WTC11 (cell line): ENCODE measurements around the gene DCP1A. TPM values are rescaled to one million over a fixed set of nuclear protein-coding genes. Genes with fewer than 3 reads are reported as not detected.
A peak's percentile ranks its signal among the peaks of the same experiment; 100 is the strongest.
"Not testable (repeated sequence)": the region's sequence is repeated elsewhere in the genome, so short reads cannot be mapped to it uniquely, and the experiment has no call there.

Experiments used
- ATAC-seq: fragments of 200-7000 bp; cut with Tn5 transposase; 2 replicates; pipeline ENCODE4 v1.10.0; 2021; ENCODE audit warnings: mild to moderate bottlenecking, moderate library complexity
- CTCF ChIA-PET: fragments of 300-600 bp; sonication (Branson Sonifier 250); formaldehyde crosslinking; loops from one replicate; lab custom pipeline; 2021; ENCODE audit warnings: antibody characterized with exemption; lab: Charles Lee
- POLR2A ChIA-PET: fragments of 350-600 bp; sonication (Branson Sonifier 250); formaldehyde crosslinking; loops from one replicate; lab custom pipeline; 2021; ENCODE audit warnings: antibody characterized with exemption; lab: Charles Lee
- DNase-seq: peaks from one replicate; pipeline ENCODE4 v3.0.0; 2021; ENCODE audit warnings: low spot score
- H3K27ac Mint-ChIP-seq: 2 replicates; pipeline ENCODE4 v1.8.0; 2021; ENCODE audit warnings: mixed read lengths
- H3K27me3 Mint-ChIP-seq: 2 replicates; pipeline ENCODE4 v1.8.0; 2021; ENCODE audit warnings: low read depth, mild to moderate bottlenecking, moderate library complexity, mixed read lengths
- H3K36me3 Mint-ChIP-seq: 2 replicates; pipeline ENCODE4 v1.8.0; 2021; ENCODE audit warnings: mixed read lengths
- H3K4me1 Mint-ChIP-seq: 2 replicates; pipeline ENCODE4 v1.8.0; 2022; ENCODE audit warnings: mixed read lengths
- H3K4me3 Mint-ChIP-seq: 2 replicates; pipeline ENCODE4 v1.8.0; 2021; ENCODE audit warnings: mild to moderate bottlenecking, moderate library complexity, mixed read lengths
- H3K9me3 Mint-ChIP-seq: 2 replicates; pipeline ENCODE4 v1.8.0; 2021; ENCODE audit warnings: mixed read lengths
- CBFB ChIP-seq: sonication (generic); formaldehyde crosslinking; IDR thresholded peaks from 2 replicates; pipeline ENCODE4 v1.8.1; 2022; ENCODE audit warnings: mild to moderate bottlenecking, low read depth, missing genetic modification reagents
- CTCF ChIP-seq: fragments of 200-600 bp; IDR thresholded peaks from 2 replicates; pipeline ENCODE4 v1.8.0; 2022; ENCODE audit warnings: antibody characterized with exemption
- E2F1 ChIP-seq: sonication (generic); formaldehyde crosslinking; IDR thresholded peaks from 2 replicates; pipeline ENCODE4 v1.8.0; 2022; ENCODE audit warnings: mild to moderate bottlenecking, missing genetic modification reagents
- ETV6 ChIP-seq: sonication (generic); formaldehyde crosslinking; IDR thresholded peaks from 2 replicates; pipeline ENCODE4 v1.8.1; 2022; ENCODE audit warnings: mild to moderate bottlenecking, missing genetic modification reagents
- GABPB1 ChIP-seq: sonication (generic); formaldehyde crosslinking; IDR thresholded peaks from 2 replicates; pipeline ENCODE4 v1.8.1; 2023; ENCODE audit warnings: mild to moderate bottlenecking, missing genetic modification reagents
- HMGXB4 ChIP-seq: sonication (generic); formaldehyde crosslinking; IDR thresholded peaks from 2 replicates; pipeline ENCODE4 v1.8.1; 2023; ENCODE audit warnings: mild to moderate bottlenecking, moderate library complexity, missing genetic modification reagents
- JUN ChIP-seq: sonication (generic); formaldehyde crosslinking; IDR thresholded peaks from 2 replicates; pipeline ENCODE4 v1.8.0; 2023; ENCODE audit warnings: mild to moderate bottlenecking, missing genetic modification reagents
- MLX ChIP-seq: sonication (generic); formaldehyde crosslinking; IDR thresholded peaks from 2 replicates; pipeline ENCODE4 v1.8.1; 2023; ENCODE audit warnings: mild to moderate bottlenecking, missing genetic modification reagents, moderate library complexity
- NR1H2 ChIP-seq: sonication (generic); formaldehyde crosslinking; IDR thresholded peaks from 2 replicates; pipeline ENCODE4 v1.9.0; 2021; ENCODE audit warnings: mild to moderate bottlenecking, moderate library complexity, missing genetic modification reagents
- RELA ChIP-seq: sonication (generic); formaldehyde crosslinking; IDR thresholded peaks from 2 replicates; pipeline ENCODE4 v1.8.1; 2022; ENCODE audit warnings: missing genetic modification reagents, mild to moderate bottlenecking, borderline replicate concordance
- TCF7 ChIP-seq: sonication (generic); formaldehyde crosslinking; IDR thresholded peaks from 2 replicates; pipeline ENCODE4 v1.8.0; 2022; ENCODE audit warnings: mild to moderate bottlenecking, low read depth, missing genetic modification reagents, moderate library complexity
- ZNF416 ChIP-seq: fragments of 250-450 bp; sonication (Bioruptor Pico); IDR thresholded peaks from 2 replicates; pipeline ENCODE4 v1.9.0; 2021; ENCODE audit warnings: mild to moderate bottlenecking, inconsistent platforms
- ZNF532 ChIP-seq: fragments of 250-450 bp; sonication (Bioruptor Pico); IDR thresholded peaks from 2 replicates; pipeline ENCODE4 v1.9.0; 2021; ENCODE audit warnings: mild to moderate bottlenecking, borderline replicate concordance
- total RNA-seq: library from RNA; stranded (reverse); gene quantifications from 3 replicates; pipeline ENCODE4 v1.2.3, GENCODE V29; 2021
- TF ChIP-seq, protein P1 (sequence below): sonication (generic); formaldehyde crosslinking; IDR thresholded peaks from 2 replicates; pipeline ENCODE4 v1.8.0; 2023; ENCODE audit warnings: missing genetic modification reagents
- TF ChIP-seq, protein P2 (sequence below): sonication (generic); formaldehyde crosslinking; IDR thresholded peaks from 2 replicates; pipeline ENCODE4 v1.8.0; 2022; ENCODE audit warnings: missing genetic modification reagents

The DCP1A gene
- total RNA-seq, 1 experiment from 2014 or later: 19.1 TPM

DNA sequence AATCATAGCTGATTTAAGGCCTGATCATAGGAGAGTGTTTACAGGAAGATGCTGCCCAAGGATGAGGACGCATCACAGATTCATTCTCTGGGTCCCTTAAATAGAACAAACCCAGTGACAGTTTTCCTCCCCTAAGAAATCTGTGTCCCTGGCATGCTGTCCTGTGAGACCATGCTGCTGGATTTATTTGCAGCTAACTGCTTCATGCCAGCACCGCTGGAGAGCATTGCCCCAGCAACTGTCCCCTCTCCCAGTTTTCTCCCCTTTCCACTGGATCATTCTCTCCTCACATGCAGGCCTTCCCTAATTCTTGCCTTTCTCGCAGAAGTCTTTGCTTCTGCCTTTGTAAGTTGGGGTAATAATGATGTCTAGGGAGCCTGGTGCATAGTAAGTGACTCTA, 29.3 kb upstream of the DCP1A start (continued):
- TF ChIP-seq ZNF532 (CRISPR knock-in tag): no peak
- TF ChIP-seq GABPB1 (CRISPR knock-in tag): no peak
- no peak for TF ChIP-seq NR1H2
- no peak for TF ChIP-seq ETV6 (CRISPR knock-in tag)

DNA sequence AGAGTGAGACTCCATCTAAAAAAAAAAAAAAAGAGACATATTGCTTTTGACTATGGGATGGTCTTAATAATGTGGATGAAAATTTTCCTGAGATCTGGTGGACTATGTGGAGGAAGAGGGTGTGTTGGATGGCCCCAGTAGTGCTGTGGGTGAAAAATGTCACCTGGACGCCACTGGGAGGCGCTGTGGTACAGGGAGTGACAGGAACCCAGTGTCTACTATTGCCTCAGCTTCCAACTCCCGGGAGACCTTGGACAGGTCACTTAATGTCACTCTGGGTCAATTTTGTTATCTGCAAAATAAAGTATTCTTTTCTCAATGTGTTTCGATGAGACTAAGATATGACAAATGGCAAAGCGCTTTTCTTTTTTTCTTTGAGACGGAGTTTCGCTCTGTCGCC, 27.7 kb upstream of the DCP1A start:
- Mint-ChIP-seq H3K36me3 (peaks cover 4% of the 10 kb centered on the region), H3K27ac (no peak overlapping the region), H3K27me3 (peaks cover 2% of the 10 kb centered on the region), H3K4me3 (no peak overlapping the region)
- DNase-seq (peak; percentile 87), ATAC-seq (peak; percentile 99)
- POLR2A ChIA-PET: interaction anchor here (0.6 kb wide), 1 partner anchor 25 kb away, joined by 7 read pairs; no protein-coding TSS in a partner anchor
- CTCF ChIA-PET: interaction anchor here (0.6 to 1.5 kb wide), 11 partner anchors 8 to 401 kb away, joined by 3 to 8 read pairs (median 4); partner anchors contain the start of gene CACNA1D
- TF ChIP-seq TCF7 (CRISPR knock-in tag): no peak
- peak; percentile 72 for TF ChIP-seq GABPB1 (CRISPR knock-in tag)
- TF ChIP-seq CTCF: peak; percentile 92
- no peak for TF ChIP-seq HMGXB4 (CRISPR knock-in tag)
- no peak for TF ChIP-seq E2F1 (CRISPR knock-in tag)
- TF ChIP-seq, all 79 proteins: peak for 2
- peaks cover 14% of the 10 kb centered on the region for H3K9me3 Mint-ChIP-seq
- peaks cover 11% of the 10 kb centered on the region for H3K4me1 Mint-ChIP-seq

GRCh38 chr3:53370719-53371118, 23.4 kb upstream of the DCP1A start:
- CTCF ChIA-PET: interaction anchor here (1.1 kb wide), 1 partner anchor 339 kb away, joined by 3 read pairs; no protein-coding TSS in a partner anchor
- not testable (repeated sequence) for H3K27me3 Mint-ChIP-seq, H3K36me3 Mint-ChIP-seq

DNA sequence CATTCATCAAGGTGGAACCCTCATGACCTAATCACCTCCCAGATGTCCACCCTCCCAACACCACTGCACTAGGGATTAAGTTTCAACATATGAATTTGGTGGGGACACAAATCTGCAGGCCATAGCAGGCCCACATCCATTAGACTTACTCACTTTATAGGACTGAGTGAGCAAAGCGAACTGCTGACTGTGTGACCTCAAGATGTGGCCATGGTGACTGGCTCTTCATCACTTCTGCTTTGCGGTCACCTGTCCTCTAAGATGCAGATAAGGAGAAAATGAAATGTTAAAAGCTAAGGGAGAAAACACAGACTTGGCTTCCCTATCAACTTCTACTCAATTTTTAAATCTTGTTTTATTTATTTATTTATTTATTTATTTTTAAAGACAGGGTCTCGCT, 14.5 kb upstream of the DCP1A start:
- Mint-ChIP-seq H3K4me3 (no peak overlapping the region), H3K36me3 (peaks cover 4% of the 10 kb centered on the region), H3K4me1 (no peaks in the 10 kb centered on the region), H3K27me3 (no peaks in the 10 kb centered on the region; the same call in 1 of the 2 replicates), H3K27ac (no peak overlapping the region), H3K9me3 (peaks cover 12% of the 10 kb centered on the region)
- CTCF ChIA-PET: no interaction called here
- DNase-seq (no peak), ATAC-seq (no peak)
- POLR2A ChIA-PET: no interaction called here
- TF ChIP-seq ZNF416 (no peak), MLX (no peak), CBFB (CRISPR knock-in tag) (no peak), JUN (CRISPR knock-in tag) (no peak), RELA (no peak), TCF7 (CRISPR knock-in tag) (no peak)
- TF ChIP-seq, protein P1, sequence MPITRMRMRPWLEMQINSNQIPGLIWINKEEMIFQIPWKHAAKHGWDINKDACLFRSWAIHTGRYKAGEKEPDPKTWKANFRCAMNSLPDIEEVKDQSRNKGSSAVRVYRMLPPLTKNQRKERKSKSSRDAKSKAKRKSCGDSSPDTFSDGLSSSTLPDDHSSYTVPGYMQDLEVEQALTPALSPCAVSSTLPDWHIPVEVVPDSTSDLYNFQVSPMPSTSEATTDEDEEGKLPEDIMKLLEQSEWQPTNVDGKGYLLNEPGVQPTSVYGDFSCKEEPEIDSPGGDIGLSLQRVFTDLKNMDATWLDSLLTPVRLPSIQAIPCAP: no peak
- TF ChIP-seq, protein P2, sequence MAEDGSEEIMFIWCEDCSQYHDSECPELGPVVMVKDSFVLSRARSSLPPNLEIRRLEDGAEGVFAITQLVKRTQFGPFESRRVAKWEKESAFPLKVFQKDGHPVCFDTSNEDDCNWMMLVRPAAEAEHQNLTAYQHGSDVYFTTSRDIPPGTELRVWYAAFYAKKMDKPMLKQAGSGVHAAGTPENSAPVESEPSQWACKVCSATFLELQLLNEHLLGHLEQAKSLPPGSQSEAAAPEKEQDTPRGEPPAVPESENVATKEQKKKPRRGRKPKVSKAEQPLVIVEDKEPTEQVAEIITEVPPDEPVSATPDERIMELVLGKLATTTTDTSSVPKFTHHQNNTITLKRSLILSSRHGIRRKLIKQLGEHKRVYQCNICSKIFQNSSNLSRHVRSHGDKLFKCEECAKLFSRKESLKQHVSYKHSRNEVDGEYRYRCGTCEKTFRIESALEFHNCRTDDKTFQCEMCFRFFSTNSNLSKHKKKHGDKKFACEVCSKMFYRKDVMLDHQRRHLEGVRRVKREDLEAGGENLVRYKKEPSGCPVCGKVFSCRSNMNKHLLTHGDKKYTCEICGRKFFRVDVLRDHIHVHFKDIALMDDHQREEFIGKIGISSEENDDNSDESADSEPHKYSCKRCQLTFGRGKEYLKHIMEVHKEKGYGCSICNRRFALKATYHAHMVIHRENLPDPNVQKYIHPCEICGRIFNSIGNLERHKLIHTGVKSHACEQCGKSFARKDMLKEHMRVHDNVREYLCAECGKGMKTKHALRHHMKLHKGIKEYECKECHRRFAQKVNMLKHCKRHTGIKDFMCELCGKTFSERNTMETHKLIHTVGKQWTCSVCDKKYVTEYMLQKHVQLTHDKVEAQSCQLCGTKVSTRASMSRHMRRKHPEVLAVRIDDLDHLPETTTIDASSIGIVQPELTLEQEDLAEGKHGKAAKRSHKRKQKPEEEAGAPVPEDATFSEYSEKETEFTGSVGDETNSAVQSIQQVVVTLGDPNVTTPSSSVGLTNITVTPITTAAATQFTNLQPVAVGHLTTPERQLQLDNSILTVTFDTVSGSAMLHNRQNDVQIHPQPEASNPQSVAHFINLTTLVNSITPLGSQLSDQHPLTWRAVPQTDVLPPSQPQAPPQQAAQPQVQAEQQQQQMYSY: no peak

More at GRCh38 chr3:53370719-53371118, 23.4 kb upstream of the DCP1A start:
- Mint-ChIP-seq H3K4me1 (peaks cover 11% of the 10 kb centered on the region), H3K4me3 (peak overlapping the region; percentile 38), H3K27ac (0 out of 2 replicates have a peak overlapping the region, but pooled peaks have one; percentile 29), H3K9me3 (peaks cover 14% of the 10 kb centered on the region)
- peak; percentile 36 for DNase-seq
- ATAC-seq, POLR2A ChIA-PET: not testable (repeated sequence)
